NK-92 (cell line): ENCODE measurements around the gene PLOD1.
"Not testable (repeated sequence)": the region's sequence is repeated elsewhere in the genome, so short reads cannot be mapped to it uniquely, and the experiment has no call there.

Experiments
- DNase-seq: peaks from one replicate; lab custom pipeline; 2025; ENCODE audit not compliant: unreplicated experiment; lab: John Stamatoyannopoulos, UW

The PLOD1 gene

GRCh38 chr1:11912482-11913216 is 21.9 kb upstream of the PLOD1 start:
- DNase-seq: not testable (repeated sequence)

GRCh38 chr1:11913291-11913690 is 21.2 kb upstream of the PLOD1 start:
- no peak for DNase-seq

DNA sequence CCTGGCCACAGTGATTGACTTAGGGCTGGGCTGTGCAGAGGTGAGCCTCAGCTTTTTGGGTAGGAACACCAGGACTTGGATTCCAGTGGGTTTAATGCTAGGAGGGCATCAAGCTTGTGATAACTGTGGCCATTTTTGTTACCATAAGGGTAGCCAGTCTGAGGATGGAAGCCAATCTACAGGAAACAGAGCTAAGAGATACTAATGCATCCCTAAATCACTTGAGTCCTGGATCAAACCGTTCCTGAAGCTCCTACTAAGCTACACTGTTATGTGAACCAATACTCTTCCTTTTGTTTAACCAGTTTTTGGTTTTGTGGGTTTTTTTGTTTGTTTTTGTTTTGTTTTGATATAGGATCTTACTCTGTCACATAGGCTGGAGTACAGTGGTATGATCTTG is 20.5 kb upstream of the PLOD1 start:
- no peak for DNase-seq

GRCh38 chr1:11918799-11919519 is 15.6 kb upstream of the PLOD1 start:
- no peak for DNase-seq

DNA sequence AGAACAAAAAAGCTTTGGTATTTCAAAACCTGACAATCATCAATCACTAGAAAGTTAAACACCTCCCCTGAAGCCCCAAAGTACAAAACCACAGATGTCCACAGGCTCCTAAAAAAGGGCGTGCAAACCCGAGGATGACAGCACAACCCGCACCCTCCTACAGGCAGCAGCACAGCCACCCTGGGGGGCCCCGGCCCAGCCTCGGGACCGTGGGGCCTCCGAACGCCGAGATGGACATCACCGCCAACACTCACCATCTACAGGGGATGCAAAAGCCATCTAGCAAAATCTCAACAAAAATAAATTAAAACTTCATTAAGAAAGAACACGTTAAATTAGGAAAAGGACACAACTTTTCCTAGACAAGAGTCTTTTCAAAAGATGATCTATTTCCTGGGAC is 14.9 kb upstream of the PLOD1 start:
- no peak for DNase-seq

- DNase-seq: no peak
Observed at GRCh38 chr1:11920239-11920903, 14.1 kb upstream of the PLOD1 start.

DNA sequence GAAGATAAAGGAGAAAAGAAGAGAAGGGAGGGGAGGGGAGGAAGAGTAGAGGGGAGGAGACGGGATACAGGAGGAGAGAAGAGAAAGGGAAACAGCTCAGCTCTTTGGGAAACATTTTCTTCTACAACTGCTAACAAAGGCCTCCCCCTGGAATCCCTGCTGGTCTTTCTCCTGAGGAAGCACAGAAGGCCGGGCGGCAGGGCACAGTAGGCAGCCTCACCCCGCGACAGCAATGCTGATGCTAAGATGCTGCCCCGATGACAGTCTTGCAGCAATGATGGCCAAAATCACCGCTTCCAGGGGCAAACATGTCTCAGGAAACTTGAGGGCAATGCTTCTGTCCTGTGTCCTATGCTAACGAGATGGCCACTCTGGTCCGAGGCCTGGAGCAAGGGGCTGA is 13.5 kb upstream of the PLOD1 start:
- DNase-seq: no peak

DNA sequence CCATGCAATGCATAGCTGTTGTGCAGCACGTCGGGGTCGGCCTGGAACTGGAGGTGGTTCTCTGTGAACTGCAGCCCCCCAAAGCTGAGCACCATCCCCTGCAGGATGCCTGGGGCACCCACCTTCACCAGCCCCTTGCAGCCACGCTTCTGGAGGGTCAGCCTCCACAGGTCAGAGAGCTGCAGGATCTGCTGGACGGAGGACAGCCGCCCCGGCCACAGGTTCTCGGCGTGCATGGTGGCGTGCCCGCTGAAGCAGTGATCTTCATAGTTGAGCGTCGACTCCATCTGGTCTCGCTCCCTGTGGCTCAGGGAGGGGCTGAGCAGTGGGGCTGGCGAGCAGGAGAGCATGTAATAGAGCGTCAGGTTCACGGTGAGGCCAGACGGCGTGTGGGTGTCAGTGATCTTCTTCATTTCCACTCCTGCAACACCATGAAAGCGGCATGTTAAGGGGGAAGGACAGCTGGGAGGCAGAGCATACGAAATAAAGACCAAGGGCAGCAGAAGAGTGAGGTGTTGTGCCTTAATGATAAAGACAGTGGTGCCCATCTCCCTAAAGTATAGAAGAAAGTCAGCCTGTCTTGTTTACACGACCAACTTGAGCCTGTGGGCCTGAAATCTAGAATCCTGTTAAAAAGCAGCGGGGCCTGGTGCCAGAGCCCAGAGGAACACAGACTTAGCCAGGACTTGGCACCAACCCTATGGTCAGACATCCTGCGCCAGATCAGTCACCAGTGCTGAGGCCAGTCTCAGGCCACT is 11.3 kb upstream of the PLOD1 start:
- DNase-seq: no peak

GRCh38 chr1:11923827-11924113 is 10.7 kb upstream of the PLOD1 start:
- DNase-seq: no peak

GRCh38 chr1:11924334-11925195 is 10.0 kb upstream of the PLOD1 start:
- DNase-seq: no peak

DNA sequence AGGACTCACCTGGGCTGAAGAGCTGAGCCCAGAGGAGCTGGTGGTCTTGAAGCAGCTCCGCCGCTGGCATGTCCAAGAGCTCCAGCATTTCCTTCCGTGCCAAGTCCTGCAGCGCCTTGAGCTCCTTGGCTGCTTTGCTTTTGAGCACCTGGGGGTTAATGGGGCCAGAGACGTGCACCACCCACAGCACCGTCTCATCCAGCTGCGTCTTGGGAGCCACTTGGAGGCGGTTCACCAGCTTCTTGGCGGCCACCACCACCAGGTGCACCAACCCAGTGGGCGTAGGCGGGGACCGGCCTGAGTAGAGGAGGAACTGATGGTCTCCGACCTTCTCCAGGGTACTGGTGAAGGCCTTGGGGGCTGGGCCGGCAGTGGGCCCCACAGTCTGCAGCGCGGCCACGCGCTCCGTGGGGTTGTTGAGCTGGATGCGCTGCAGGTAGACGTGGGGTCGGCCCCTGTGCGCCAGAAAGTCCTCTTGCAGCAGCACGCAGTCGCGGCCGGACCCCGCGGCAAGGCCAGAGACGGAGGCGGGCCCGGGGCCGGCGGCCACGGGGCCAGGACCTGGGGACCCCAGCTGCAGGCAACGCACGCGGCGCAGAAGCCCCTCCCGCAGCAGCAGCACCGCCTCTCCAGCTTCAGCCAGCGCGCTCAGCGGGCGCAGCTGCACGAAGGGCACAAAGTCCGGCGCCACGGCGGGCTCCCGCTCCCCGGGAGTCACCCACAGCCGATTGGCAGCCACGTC is 9.2 kb upstream of the PLOD1 start:
- not testable (repeated sequence) for DNase-seq

- no peak for DNase-seq
Observed at GRCh38 chr1:11925938-11926292, 8.6 kb upstream of the PLOD1 start.

DNA sequence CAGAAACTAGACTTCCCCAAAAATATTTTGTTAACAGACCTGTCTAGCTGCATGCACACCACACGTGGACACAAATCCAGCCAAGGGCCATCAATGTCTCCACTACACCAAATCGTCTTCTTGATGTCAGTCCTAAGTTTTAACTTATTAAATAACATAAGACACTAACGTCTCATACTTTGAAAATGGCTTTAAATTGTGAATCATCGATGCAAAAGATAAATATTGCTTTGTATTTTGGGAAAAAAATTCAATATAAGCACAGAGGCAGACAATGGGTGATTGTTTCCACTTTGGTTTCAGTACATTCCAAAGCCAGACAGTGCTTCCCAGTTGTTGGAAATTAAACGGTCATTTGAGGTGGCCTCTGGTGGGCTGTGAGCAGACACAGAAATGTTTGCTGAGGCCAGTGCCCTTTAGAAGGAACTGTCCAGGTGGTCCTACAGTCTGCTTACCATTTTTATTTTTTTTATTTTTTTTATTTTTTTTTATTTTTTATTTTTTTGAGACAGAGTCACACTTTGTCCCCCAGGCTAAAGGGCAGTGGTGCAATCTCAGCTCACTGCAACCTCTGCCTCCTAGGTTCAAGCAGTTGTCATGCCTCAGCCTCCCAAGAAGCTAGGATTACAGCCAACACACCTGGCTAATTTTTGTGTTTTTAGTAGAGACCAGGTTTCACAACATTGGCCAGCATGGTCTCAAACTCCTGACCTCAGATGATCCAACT is 6.5 kb upstream of the PLOD1 start:
- DNase-seq: no peak

DNA sequence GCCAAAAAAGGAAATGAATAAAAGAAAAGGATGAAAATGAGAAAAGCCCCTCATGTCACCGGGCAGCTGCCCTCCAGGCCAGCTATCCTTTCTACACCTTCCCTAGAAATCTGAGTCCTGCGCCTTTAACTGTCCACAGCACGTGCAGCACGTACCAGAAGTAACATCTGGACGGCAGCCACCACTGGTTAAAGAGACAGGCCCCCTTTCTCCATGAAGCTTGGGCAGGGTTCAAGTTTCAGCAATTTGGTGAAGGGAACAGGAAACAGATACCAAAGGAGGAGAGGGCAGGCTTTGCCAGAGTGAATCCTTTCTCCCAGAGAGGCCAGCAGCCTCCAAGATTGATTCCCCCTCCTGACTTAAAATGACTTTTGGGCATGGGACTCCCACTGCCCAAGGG is 4.7 kb upstream of the PLOD1 start:
- DNase-seq: no peak

GRCh38 chr1:11930571-11931445 is 3.7 kb upstream of the PLOD1 start:
- DNase-seq: no peak

DNA sequence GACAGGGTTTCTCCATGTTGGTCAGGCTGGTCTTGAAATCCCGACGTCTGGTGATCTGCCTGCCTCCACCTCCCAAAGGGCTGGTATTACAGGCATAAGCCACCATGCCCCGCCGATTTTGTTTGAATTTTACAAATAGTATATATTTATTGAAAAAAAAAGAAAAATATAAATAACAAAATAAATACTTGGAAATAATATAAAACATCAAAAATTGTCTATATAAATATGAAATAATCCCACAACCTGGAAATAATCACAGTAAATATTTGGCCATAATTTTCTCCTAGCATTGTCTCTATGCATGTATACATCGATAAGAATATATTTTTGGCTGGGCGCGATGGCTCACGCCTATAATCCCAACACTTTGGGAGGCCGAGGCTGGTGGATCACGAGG is 2.7 kb upstream of the PLOD1 start:
- no peak for DNase-seq

DNA sequence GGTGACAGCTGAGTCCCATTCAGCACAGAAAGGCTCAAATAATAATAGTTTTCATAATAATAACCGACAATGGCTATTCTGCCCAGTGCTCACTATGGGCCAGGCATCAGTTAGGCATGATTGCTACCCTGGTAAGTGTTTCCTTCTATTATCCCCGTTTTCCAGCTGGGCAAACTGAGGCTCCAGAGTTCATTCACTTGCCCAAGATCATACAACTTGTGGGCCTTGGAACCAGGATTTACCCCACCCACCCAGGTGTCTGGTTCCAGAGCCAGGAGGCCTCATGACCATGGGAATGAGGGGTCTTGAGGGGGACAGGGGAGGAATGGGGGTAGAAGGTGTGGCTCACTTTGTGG is 518 bp downstream of the PLOD1 start:
- no peak for DNase-seq

GRCh38 chr1:11935733-11936132 is 1.2 kb downstream of the PLOD1 start:
- not testable (repeated sequence) for DNase-seq
